ENCODE data around the gene PA2G4. TPM values are rescaled to one million over a fixed set of nuclear protein-coding genes. Genes with fewer than 3 reads are reported as not detected.

The PA2G4 gene
- total and polyA plus RNA-seq, 2 of the 4 experiments (the other 2 are of a cell fraction): 158 to 198 TPM

- in situ Hi-C loops (cut with MboI; ENCODE audit: low sequenced_read_pairs) (no loop called here), intact Hi-C loops (cut with micrococcal nuclease) (loop anchor here (2.0 kb wide), 4 partner anchors 41 to 141 kb away; partner anchors contain the start of genes ANKRD52 and MYL6), dilution Hi-C loops (cut with HindIII; ENCODE audit: low sequenced_read_pairs, unreplicated experiment) (no loop called here)
- H3K18ac ChIP-seq (ENCODE audit: low read depth, low read length): peak within 1 kb of the TSS; percentile 14; the same call in 1 of the 2 replicates
- no peak within 1 kb of the TSS for H2BK15ac ChIP-seq (ENCODE audit: low read depth, low read length)
- H3K23ac ChIP-seq (ENCODE audit: low read depth, low read length): peak within 1 kb of the TSS; percentile 99
- peaks cover 18% of the 10 kb centered on the region for H3K36me3 ChIP-seq (ENCODE audit: control insufficient read depth, insufficient read depth, low read length)
- no TSS peak for BruUV-seq (replicated peaks)
- 0 out of 2 replicates have a peak within 1 kb of the TSS, but pooled peaks have one; percentile 3 for H2BK120ac ChIP-seq (ENCODE audit: low read depth, low read length)
- peak; percentile 100 for DNase-seq
- H3K14ac ChIP-seq (replicated peaks; ENCODE audit: low read depth, low read length): peak within 1 kb of the TSS; percentile 100
- peak within 1 kb of the TSS; percentile 85 for H3K4me3 ChIP-seq (ENCODE audit: insufficient read depth, low read depth, low read length)
- H3K9me1 ChIP-seq (ENCODE audit: insufficient read depth, low read length): no peaks in the 10 kb centered on the region
- H4K91ac ChIP-seq (ENCODE audit: insufficient read depth, low read depth, low read length): peak within 1 kb of the TSS; percentile 96
- CTCF ChIA-PET: interaction anchor here (0.7 to 3.9 kb wide), 6 partner anchors 8 to 71 kb away, joined by 3 to 27 read pairs (median 4); partner anchors contain the start of genes ERBB3, ESYT1 and SMARCC2
- H3K79me1 ChIP-seq (ENCODE audit: low read depth in 1 of 2, low read length in 2 of 2): peaks cover 7 to 55% of the 10 kb centered on the region in 2 experiments; a peak in 3 of 4 replicates
- H4K8ac ChIP-seq (ENCODE audit: low read depth in 2 of 2, low read length in 2 of 2): peak within 1 kb of the TSS; percentile 86 to 97
- peak within 1 kb of the TSS; percentile 95 for H3K27ac ChIP-seq (ENCODE audit: insufficient read depth, low read length)
- H3K56ac ChIP-seq (ENCODE audit: extremely low read depth, insufficient read depth, low read length): peak within 1 kb of the TSS; percentile 98
- H3K4me2 ChIP-seq (ENCODE audit: low read depth, low read length): peak within 1 kb of the TSS; percentile 99
- H3K9ac ChIP-seq (ENCODE audit: low read depth, low read length): peak within 1 kb of the TSS; percentile 99
- POLR2A ChIA-PET (ENCODE audit: unreplicated experiment): interaction anchor here (0.5 to 1.5 kb wide), 7 partner anchors 10 to 1202 kb away, joined by 3 to 8 read pairs (median 3); partner anchors contain the start of genes ESYT1 and SMARCC2
- H2AK5ac ChIP-seq (ENCODE audit: low read depth, low read length): peak within 1 kb of the TSS; percentile 86
- no peak within 1 kb of the TSS for H2BK20ac ChIP-seq (ENCODE audit: low read depth, low read length)
- H3K9me3 ChIP-seq (ENCODE audit: control insufficient read depth, insufficient read depth, low read length): no peaks in the 10 kb centered on the region
- peak within 1 kb of the TSS; percentile 85 for H2AFZ ChIP-seq (replicated peaks; ENCODE audit: low read length, poor library complexity)
- H3K4me1 ChIP-seq (ENCODE audit: control insufficient read depth, insufficient read depth, low read length): peaks cover 7% of the 10 kb centered on the region
- peaks cover 7% of the 10 kb centered on the region for H4K20me1 ChIP-seq (ENCODE audit: insufficient read depth, low read length)
- peak within 1 kb of the TSS; percentile 78 for H2AK9ac ChIP-seq (replicated peaks; ENCODE audit: low read depth, low read length, poor library complexity)
- peak within 1 kb of the TSS; percentile 45 for H4K5ac ChIP-seq (ENCODE audit: low read depth, low read length)
- peak within 1 kb of the TSS; percentile 94 for H2BK5ac ChIP-seq (ENCODE audit: low read depth, low read length, poor library complexity, severe bottlenecking)
- no peaks in the 10 kb centered on the region for H3K27me3 ChIP-seq (ENCODE audit: control insufficient read depth, insufficient read depth, low read length)
- peak within 1 kb of the TSS; percentile 99 for H3K4ac ChIP-seq (ENCODE audit: low read depth, low read length)
- WGBS, 2 experiments (ENCODE audit: extremely low coverage in 2 of 2, insufficient read length in 1 of 2): 0% methylated on average over 50 of the region's 61 CpGs; no CpG with 5 or more reads in 1 of the 2 experiments
- ATAC-seq (ENCODE audit: low read depth): peak; percentile 76
- 0 out of 2 replicates have a peak, but pooled peaks have one; percentile 27 for TF ChIP-seq MAFK (IDR thresholded peaks at IDR 0.05; ENCODE audit: low read depth, low read length)
- TF ChIP-seq CEBPB (IDR thresholded peaks at IDR 0.05; ENCODE audit: low read depth, low read length): 0 out of 2 replicates have a peak, but pooled peaks have one; percentile 8
- TF ChIP-seq CHD1 (IDR thresholded peaks at IDR 0.05; ENCODE audit: low read depth, low read length): peak; percentile 33; the same call in 1 of the 2 replicates
- TF ChIP-seq RAD21 (IDR thresholded peaks at IDR 0.05; ENCODE audit: low read length): no peak
- TF ChIP-seq RCOR1 (IDR thresholded peaks at IDR 0.05; ENCODE audit: insufficient replicate concordance, low read length): no peak
- 0 out of 2 replicates have a peak, but pooled peaks have one; percentile 9 for TF ChIP-seq MAZ (IDR thresholded peaks at IDR 0.05; ENCODE audit: borderline replicate concordance, low read depth, low read length)
- TF ChIP-seq POLR2A (IDR thresholded peaks at IDR 0.05; ENCODE audit: low read depth, low read length): peak; percentile 97
- peak; percentile 99 for TF ChIP-seq MXI1 (IDR thresholded peaks at IDR 0.05; ENCODE audit: borderline replicate concordance, low read depth, low read length)
- TF ChIP-seq CTCF (conservative IDR thresholded peaks at IDR 0.05; ENCODE audit: low read depth, low read length): peak; percentile 58
- TF ChIP-seq BHLHE40 (IDR thresholded peaks at IDR 0.05; ENCODE audit: low read depth, low read length): peak; percentile 96
- TF ChIP-seq USF2 (IDR thresholded peaks at IDR 0.05; ENCODE audit: low read depth, low read length): peak; percentile 34; the same call in 1 of the 2 replicates
- TF ChIP-seq RFX5 (IDR thresholded peaks at IDR 0.05; ENCODE audit: low read depth, low read length): no peak
- TF ChIP-seq NFE2L2 (IDR thresholded peaks at IDR 0.05; ENCODE audit: low read depth, low read length): no peak
- TF ChIP-seq FOS (IDR thresholded peaks at IDR 0.05; ENCODE audit: low read depth, low read length): no peak
Measured at GRCh38 chr12:56117778-56118687, 13.7 kb downstream of the PA2G4 start, which contains the start of gene ZC3H10. ZC3H10 (plus strand) TSS chr12:56118266; CDS start chr12:56120563, 2,297 bp downstream.
